Measurements from ENCODE around the gene EPN2. TPM values are rescaled to one million over a fixed set of nuclear protein-coding genes. Genes with fewer than 3 reads are reported as not detected.
A peak's percentile ranks its signal among the peaks of the same experiment; 100 is the strongest.
"Not testable (repeated sequence)": the region's sequence is repeated elsewhere in the genome, so short reads cannot be mapped to it uniquely, and the experiment has no call there.

Gene EPN2
- polyA plus RNA-seq, 6 donors from 2014 or later, result 9.8 to 35.0 (median 28.9) TPM

DNA sequence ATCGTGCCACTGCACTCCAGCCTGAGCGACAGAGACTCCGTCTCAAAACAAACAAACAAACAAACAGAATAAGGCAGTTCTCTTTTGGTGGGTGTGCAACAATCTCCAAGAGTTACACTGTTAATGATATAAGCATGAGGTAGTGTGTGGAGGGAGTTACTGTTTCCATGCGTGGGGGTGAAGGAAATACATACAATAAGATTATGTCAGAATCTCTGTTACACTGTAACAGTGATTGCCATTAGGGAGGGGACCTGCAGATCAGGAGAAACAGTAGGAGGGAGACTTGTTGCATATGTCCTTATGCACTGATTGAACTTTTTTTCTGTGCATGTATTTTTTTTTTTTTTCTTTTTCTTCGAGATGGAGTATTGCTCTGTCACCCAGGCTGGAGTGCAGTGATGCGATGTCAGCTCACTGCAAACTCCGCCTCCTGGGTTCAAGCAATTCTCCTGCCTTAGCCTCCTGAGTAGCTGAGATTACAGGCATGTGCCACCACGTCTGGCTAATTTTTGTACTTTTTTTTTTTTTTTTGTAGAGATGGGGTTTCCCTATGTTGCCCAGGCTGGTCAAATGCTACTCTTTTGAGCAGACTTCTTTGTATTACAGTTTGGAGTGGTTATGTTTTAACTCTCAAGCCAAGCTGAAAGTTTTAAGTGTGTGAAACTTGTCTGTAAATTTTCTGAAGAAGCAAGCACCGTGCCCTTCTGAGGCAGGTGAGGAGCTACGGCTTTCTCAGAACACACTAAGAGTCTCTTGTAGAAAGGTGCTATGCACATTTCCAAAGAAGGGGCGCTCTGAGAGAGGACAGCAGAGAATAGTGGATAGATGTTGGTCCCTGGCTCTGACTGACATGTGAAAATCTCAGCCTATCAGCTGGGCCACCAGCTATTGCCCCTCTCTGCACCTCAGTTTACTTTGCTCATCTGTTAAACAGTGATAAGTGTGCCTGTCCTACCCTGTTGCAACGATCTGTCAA lies 10.3 kb upstream of the EPN2 start:
- not testable (repeated sequence) for H3K4me1 Mint-ChIP-seq; H3K4me3 Mint-ChIP-seq; H3K27ac Mint-ChIP-seq; DNase-seq; H3K36me3 Mint-ChIP-seq; H3K27me3 Mint-ChIP-seq; H3K9me3 Mint-ChIP-seq; ATAC-seq (ENCODE audit: low read depth in 2 of 2)

DNA sequence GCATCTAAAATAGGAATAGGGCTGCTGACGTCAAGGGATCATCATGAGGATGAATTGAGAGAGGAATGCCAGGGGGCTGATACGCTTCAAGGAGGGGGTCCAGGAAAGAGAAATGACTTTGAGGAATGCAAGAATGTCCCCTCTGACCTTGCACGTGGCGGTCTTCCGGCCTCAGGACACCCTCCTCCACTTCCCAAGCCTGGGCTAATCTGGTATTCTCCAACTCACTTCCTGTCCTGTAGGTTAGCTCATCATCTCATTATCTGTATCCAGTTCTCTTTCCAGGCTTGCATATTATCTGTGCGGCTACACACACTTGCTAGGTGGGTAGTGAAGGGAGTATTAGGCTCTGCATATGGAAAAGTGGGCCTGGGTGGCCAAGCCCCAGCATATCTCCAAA lies 2.5 kb upstream of the EPN2 start:
- H3K4me1 Mint-ChIP-seq; H3K27me3 Mint-ChIP-seq; H3K4me3 Mint-ChIP-seq; H3K9me3 Mint-ChIP-seq; DNase-seq; ATAC-seq (ENCODE audit: low read depth in 2 of 2); H3K36me3 Mint-ChIP-seq; H3K27ac Mint-ChIP-seq: not testable (repeated sequence)

DNA sequence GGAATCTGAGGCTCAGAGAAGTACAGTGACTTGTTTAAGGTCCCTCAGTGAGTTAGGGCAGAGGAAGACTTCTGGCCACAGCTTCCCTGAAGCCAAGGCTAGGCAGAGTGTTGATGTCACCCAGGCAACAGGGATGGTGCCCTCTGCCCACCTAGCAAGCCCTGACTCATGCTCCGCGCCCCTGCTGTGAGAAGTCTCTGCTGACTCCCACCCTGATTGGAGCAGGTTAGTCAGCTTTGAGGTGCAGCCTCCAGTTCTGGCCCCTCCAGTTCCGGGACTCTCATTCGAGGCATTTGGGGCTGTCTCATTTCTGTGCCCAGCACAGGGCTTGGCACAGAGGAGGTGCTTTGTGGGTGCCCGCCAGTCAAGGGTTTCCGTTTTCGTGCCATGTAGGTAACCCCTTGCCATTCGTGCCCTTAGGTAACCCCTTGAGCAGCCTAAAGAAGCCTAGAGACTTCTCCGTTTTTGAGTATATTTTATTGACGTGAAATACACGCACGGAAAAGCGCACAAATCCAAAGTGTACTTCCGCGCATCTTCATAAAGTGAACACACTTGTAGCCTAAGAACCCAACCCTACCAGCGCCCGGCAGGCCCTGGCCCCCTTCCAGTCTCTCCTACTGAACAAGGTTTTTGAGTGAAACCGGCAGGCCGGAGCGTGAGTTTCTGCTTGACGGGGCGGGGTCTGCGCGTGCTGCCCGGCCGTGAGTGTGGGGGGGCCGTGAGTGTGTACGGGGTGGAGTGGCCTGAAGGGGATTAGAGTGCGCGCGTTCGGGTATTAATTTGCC lies 621 bp upstream of the EPN2 start:
- ATAC-seq (ENCODE audit: low read depth in 2 of 2), result peak; percentile 66 to 69
- H3K27me3 Mint-ChIP-seq, H3K4me3 Mint-ChIP-seq, H3K9me3 Mint-ChIP-seq, H3K27ac Mint-ChIP-seq, H3K36me3 Mint-ChIP-seq, DNase-seq: not testable (repeated sequence)
- peaks cover 5 to 15% (median 9%) of the 10 kb centered on the region in 3 donors for H3K4me1 Mint-ChIP-seq

DNA sequence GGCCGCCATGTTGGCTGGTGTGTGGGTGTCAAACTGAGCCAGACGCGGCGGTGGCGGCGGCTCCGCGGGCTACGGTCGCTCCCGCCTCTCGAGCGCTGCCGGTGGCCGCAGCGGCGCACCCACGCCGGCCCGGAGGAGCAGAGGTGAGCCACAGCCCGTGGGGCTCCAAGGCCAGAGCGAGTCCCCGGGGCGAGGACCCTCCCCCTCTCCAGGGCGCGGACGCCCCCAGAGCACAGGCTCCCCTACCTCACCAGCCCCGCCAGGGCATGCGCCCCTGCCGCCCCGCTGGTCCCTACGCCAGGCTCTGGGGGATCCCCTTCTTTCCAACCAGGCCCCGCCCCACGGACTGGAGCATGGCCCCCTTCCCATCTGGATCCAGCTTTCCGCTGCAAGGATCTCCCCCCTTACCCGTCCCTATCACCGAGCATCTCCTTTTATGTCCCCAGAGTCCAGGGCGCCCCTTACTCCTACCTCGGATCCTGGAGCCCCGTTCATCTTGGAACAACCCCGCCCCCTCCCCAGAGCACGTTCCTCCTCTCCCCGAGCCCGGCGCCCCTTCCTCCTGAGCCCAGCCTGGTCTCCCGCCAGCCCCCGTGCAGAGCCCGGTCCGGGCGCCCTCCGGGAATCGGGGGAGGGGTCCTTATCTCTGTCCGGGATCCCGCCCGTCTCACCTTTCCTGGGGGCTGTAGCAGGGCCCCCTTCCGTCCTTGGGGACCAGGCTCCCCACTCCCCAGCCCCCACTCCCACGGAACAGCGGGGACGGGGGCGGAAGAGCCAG lies 412 bp downstream of the EPN2 start:
- H3K36me3 Mint-ChIP-seq, result no peaks in the 10 kb centered on the region
- peaks cover 5 to 18% (median 9%) of the 10 kb centered on the region in 3 donors for H3K4me1 Mint-ChIP-seq
- no peaks in the 10 kb centered on the region for H3K27me3 Mint-ChIP-seq
- ATAC-seq (ENCODE audit: low read depth in 2 of 2) (peak; percentile 29 to 62), DNase-seq (peak; percentile 63)
- H3K9me3 Mint-ChIP-seq, result no peaks in the 10 kb centered on the region
- peak overlapping the region in 5 of 6 donors; percentile 63 to 90 (median 80) for H3K27ac Mint-ChIP-seq
- peak overlapping the region; percentile 86 to 95 (median 90) for H3K4me3 Mint-ChIP-seq

DNA sequence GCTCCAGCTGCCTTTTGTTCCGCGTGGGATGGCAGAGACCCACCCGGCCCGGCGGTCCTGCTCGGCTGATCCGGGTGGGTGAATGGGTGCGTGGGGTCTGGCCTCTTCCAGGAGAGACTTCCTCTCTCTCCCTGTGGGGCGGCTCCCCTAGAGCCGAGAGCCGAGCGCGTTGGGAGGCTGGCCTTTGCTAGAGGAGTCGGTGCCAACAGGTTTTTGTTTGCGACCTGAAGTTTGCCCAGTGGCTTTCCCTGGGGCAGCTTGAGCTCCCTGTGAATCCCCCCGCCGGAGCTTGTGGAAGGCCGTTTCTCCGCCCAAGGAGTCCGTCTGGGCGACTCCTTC lies 970 bp downstream of the EPN2 start:
- no peaks in the 10 kb centered on the region for H3K9me3 Mint-ChIP-seq
- peak overlapping the region in 4 of 6 donors; percentile 22 to 91 (median 90) for H3K27ac Mint-ChIP-seq
- DNase-seq (peak; percentile 9), ATAC-seq (ENCODE audit: low read depth in 2 of 2) (no peak)
- H3K27me3 Mint-ChIP-seq, result no peaks in the 10 kb centered on the region
- no peaks in the 10 kb centered on the region for H3K36me3 Mint-ChIP-seq
- H3K4me1 Mint-ChIP-seq, result peaks cover 9 to 21% (median 10%) of the 10 kb centered on the region in 3 donors
- peak overlapping the region; percentile 86 to 95 (median 90) for H3K4me3 Mint-ChIP-seq

DNA sequence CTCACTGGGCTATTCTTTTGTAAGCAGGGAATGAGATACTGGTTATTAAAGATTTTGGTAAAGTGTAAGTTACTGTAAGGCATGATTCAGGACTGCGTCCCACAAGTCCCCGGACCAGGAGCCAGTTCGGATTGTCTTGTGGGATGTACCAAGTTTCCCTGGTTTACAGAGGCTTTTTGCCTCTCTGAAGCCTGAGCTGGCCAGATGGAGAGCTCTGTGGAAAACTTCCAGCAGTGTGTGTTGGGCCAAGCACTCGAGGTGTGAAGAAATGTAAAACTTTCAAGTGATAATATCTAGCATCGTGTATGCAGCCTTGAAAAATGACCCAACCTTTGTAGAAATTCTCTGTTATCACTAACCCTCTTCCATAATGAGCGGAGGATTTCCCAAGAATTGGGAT lies 2.4 kb downstream of the EPN2 start:
- Mint-ChIP-seq H3K27me3 (no peaks in the 10 kb centered on the region), H3K27ac (peak overlapping the region in 1 of 6 donors; percentile 54), H3K36me3 (no peaks in the 10 kb centered on the region), H3K4me1 (peaks cover 14 to 25% (median 15%) of the 10 kb centered on the region in 3 donors), H3K9me3 (no peaks in the 10 kb centered on the region), H3K4me3 (peak overlapping the region in 6 of 8 donors; percentile 5 to 80 (median 32))
- ATAC-seq (ENCODE audit: low read depth in 2 of 2) (no peak), DNase-seq (no peak)

DNA sequence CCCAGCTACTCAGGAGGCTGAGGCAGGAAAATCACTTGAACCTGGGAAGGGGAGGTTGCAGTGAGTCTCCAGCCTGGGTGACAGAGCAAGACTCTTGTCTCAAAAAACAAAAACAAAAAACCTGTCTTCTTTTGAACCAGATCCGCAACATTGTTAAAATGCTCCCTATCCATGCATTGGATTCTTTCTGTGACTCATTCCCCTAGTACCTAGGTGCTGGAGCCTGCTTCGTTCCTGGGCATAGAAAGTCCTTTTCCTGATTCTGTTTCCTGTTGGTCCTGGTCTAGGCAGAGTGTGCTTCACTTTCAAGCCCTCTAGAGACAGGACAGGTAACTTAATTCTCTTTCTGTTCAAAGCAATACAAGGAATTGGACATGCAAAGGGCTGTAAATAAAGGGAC lies 5.2 kb downstream of the EPN2 start:
- no peak for DNase-seq
- H3K9me3 Mint-ChIP-seq, result no peaks in the 10 kb centered on the region
- no peak for ATAC-seq (ENCODE audit: low read depth in 2 of 2)
- H3K36me3 Mint-ChIP-seq, result no peaks in the 10 kb centered on the region
- H3K4me3 Mint-ChIP-seq, result peak overlapping the region in 1 of 8 donors; percentile 64
- no peaks in the 10 kb centered on the region for H3K27me3 Mint-ChIP-seq
- H3K27ac Mint-ChIP-seq, result no peak overlapping the region
- peaks cover 22 to 29% (median 25%) of the 10 kb centered on the region in 3 donors for H3K4me1 Mint-ChIP-seq

DNA sequence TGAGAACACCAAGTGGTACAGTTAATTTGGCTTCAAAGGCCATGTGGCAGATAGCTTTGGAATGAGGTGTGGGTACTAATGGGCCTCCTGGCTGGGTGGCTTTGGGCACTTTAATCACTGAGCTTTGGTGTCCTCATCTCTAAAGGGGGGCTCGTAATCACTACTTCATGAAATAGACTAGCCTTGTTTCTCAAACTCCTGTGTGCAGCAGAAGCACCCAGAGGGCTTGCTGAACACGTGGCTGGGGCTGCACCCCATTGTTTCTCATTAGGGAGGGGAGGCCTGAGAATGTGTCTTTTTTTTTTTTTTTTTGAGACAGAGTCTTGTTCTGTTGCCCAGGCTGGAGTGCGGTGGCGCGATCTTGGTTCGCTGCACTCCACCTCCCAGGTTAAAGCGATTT lies 5.8 kb downstream of the EPN2 start:
- Mint-ChIP-seq H3K36me3 (no peaks in the 10 kb centered on the region), H3K27me3 (no peaks in the 10 kb centered on the region), H3K27ac (no peak overlapping the region), H3K4me3 (peak overlapping the region in 1 of 8 donors; percentile 64), H3K4me1 (peaks cover 28 to 34% (median 28%) of the 10 kb centered on the region in 3 donors), H3K9me3 (no peaks in the 10 kb centered on the region)
- ATAC-seq (ENCODE audit: low read depth in 2 of 2), result no peak
- no peak for DNase-seq

DNA sequence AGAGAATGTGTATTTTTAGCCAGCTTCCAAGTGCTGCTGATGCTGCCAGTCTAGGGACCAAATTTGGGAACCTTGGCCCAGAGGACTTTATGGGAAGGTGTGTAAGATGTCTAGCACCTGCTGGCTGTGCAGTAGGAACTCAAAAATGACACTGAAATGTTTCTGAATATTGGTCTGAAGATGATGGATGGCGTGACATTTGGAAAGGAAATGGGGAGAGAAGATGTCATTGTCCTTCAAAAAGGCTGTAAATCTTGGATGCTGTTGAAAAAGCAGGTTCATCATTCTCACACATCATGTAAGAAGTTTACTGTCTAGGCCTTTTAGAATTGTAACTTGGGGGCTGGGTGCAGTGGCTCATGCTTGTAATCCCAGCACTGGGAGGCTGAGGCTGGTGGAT lies 6.7 kb downstream of the EPN2 start:
- no peak for ATAC-seq (ENCODE audit: low read depth in 2 of 2)
- peaks cover 31 to 36% (median 31%) of the 10 kb centered on the region in 3 donors for H3K4me1 Mint-ChIP-seq

DNA sequence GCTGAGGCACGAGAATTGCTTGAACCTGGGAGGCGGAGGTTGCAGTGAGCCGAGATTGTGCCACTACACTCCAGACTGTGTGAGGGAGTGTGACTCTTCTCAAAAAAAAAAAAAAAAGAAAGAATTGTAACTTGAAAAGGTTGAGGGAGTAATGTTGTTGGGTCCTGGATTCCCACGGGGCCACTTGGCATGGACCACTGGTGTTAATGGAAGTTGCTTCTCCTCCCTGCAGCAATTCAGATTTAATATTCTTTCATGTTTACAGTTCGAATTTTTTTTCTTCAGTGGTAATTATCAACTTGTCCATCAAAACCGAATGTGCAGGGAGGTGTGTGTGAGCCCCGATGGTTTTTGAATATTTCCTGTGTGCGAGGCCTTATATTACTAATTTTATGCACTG lies 7.2 kb downstream of the EPN2 start:
- Mint-ChIP-seq H3K27ac (no peak overlapping the region), H3K9me3 (no peaks in the 10 kb centered on the region), H3K27me3 (peaks cover 0 to 4% (median 0%) of the 10 kb centered on the region in 3 donors), H3K4me3 (peak overlapping the region in 1 of 8 donors; percentile 33), H3K36me3 (no peaks in the 10 kb centered on the region), H3K4me1 (peaks cover 36 to 37% (median 36%) of the 10 kb centered on the region in 3 donors)
- ATAC-seq (ENCODE audit: low read depth in 2 of 2) (no peak), DNase-seq (no peak)

More for the DNA sequence above, 6.7 kb downstream of the EPN2 start:
- Mint-ChIP-seq H3K9me3 (no peaks in the 10 kb centered on the region), H3K36me3 (no peaks in the 10 kb centered on the region), H3K27ac (peak overlapping the region in 2 of 6 donors; percentile 44 to 66), H3K4me3 (no peak overlapping the region), H3K27me3 (peaks cover 0 to 4% (median 0%) of the 10 kb centered on the region in 3 donors)
- DNase-seq, result no peak

DNA sequence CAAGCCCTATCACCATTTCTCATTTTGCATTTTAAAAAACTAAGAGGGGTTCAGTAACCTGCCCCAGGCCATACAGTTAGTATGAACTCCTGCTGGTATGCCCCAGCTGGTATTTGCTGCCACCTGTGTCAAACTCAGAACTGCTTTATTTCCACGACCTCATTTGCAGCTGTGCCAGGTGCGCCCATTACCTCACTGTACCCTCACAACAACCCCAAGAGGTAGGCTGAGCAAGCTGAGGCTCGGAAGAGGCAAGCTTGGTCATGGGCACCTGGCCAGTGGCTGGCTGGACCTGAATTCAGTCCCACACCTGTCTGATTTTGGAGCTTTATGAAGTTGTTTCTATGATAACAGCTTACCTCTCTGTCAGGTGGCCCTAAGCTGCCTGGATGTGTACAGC lies 7.6 kb downstream of the EPN2 start:
- Mint-ChIP-seq H3K27ac (no peak overlapping the region), H3K36me3 (no peaks in the 10 kb centered on the region), H3K4me3 (peak overlapping the region in 2 of 8 donors; percentile 6 to 33), H3K9me3 (no peaks in the 10 kb centered on the region), H3K4me1 (peaks cover 37 to 39% (median 37%) of the 10 kb centered on the region in 3 donors), H3K27me3 (peaks cover 0 to 4% (median 0%) of the 10 kb centered on the region in 3 donors)
- DNase-seq (no peak), ATAC-seq (ENCODE audit: low read depth in 2 of 2) (no peak)

DNA sequence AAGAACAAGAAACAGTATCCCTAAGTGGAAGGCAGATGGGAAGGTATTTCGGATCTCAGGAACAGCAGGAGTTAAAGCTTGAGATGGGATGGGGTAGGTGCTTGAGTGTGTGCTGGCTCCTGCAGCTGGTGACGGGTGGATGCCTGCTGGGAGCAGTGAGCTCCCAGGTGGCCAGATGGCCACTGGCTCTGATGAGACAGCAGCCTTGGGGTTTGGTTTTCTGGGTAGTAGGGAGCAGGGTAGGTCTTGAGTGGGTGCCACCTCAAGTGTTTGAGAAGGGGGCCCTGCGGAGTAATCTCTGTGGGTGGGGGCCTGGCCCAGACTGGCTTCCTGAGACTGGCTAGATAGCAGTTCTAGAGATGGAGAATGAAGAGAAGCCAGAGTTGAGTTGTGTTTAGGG lies 10.3 kb downstream of the EPN2 start:
- H3K36me3 Mint-ChIP-seq, result peaks cover 0 to 1% of the 10 kb centered on the region in 2 donors
- peaks cover 0 to 4% (median 0%) of the 10 kb centered on the region in 3 donors for H3K27me3 Mint-ChIP-seq
- no peak for ATAC-seq (ENCODE audit: low read depth in 2 of 2)
- peak overlapping the region in 3 of 6 donors; percentile 2 to 68 (median 43) for H3K27ac Mint-ChIP-seq
- no peak for DNase-seq
- H3K4me3 Mint-ChIP-seq, result peak overlapping the region in 4 of 8 donors; percentile 3 to 82 (median 15)
- peaks cover 32 to 45% (median 42%) of the 10 kb centered on the region in 3 donors for H3K4me1 Mint-ChIP-seq
- no peaks in the 10 kb centered on the region for H3K9me3 Mint-ChIP-seq
